KMS-11 (cell line): ENCODE measurements around the gene OR13A1.
"Not testable (repeated sequence)": the region's sequence is repeated elsewhere in the genome, so short reads cannot be mapped to it uniquely, and the experiment has no call there.

ENCODE experiments used
- H2AFZ ChIP-seq: fragments of 200-600 bp; sonication (generic); 2 replicates; pipeline ENCODE4 v1.6.1; 2016; ENCODE audit warnings: antibody characterized with exemption, mixed run types, low read depth
- H3K27ac ChIP-seq: fragments of 200-600 bp; sonication (generic); 2 replicates; pipeline ENCODE4 v1.6.1; 2016; ENCODE audit warnings: mild to moderate bottlenecking, mixed run types
- H3K27me3 ChIP-seq: fragments of 200-600 bp; sonication (generic); 2 replicates; pipeline ENCODE4 v1.6.1; 2017; ENCODE audit warnings: mild to moderate bottlenecking, low read depth, mixed run types, moderate library complexity; ENCODE audit not compliant: insufficient read depth
- H3K36me3 ChIP-seq: fragments of 200-600 bp; sonication (generic); 2 replicates; pipeline ENCODE4 v1.6.1; 2017; ENCODE audit warnings: mild to moderate bottlenecking, mixed run types; ENCODE audit not compliant: insufficient read depth
- H3K4me1 ChIP-seq: fragments of 200-600 bp; sonication (generic); 2 replicates; pipeline ENCODE4 v1.6.1; 2016; ENCODE audit warnings: mild to moderate bottlenecking, low read depth, mixed run types; ENCODE audit not compliant: poor library complexity, severe bottlenecking
- H3K4me2 ChIP-seq: fragments of 200-600 bp; sonication (generic); 2 replicates; pipeline ENCODE4 v1.7.0; 2016; ENCODE audit warnings: mild to moderate bottlenecking, mixed run types
- H3K4me3 ChIP-seq: fragments of 200-600 bp; sonication (generic); IDR thresholded peaks from 2 replicates; pipeline ENCODE4 v1.6.1; 2017; ENCODE audit warnings: low read depth, low read length, mixed read lengths; ENCODE audit not compliant: insufficient read depth
- H3K79me2 ChIP-seq: fragments of 200-600 bp; sonication (generic); 2 replicates; pipeline ENCODE4 v1.6.1; 2016; ENCODE audit warnings: low read depth, mixed run types; ENCODE audit not compliant: insufficient read depth
- H3K9ac ChIP-seq: fragments of 200-600 bp; sonication (generic); 2 replicates; pipeline ENCODE4 v1.6.1; 2016; ENCODE audit warnings: mild to moderate bottlenecking, mixed run types
- H4K20me1 ChIP-seq: fragments of 200-600 bp; sonication (generic); 2 replicates; pipeline ENCODE4 v1.6.1; 2016; ENCODE audit warnings: mild to moderate bottlenecking, mixed run types; ENCODE audit not compliant: insufficient read depth
- TF ChIP-seq, protein P1 (sequence below): fragments of 200-600 bp; sonication (generic); conservative IDR thresholded peaks from 2 replicates; pipeline ENCODE4 v1.6.1; 2017; ENCODE audit warnings: low read depth, mild to moderate bottlenecking, antibody characterized with exemption, low read length, moderate library complexity, mixed read lengths

OR13A1 gene

DNA sequence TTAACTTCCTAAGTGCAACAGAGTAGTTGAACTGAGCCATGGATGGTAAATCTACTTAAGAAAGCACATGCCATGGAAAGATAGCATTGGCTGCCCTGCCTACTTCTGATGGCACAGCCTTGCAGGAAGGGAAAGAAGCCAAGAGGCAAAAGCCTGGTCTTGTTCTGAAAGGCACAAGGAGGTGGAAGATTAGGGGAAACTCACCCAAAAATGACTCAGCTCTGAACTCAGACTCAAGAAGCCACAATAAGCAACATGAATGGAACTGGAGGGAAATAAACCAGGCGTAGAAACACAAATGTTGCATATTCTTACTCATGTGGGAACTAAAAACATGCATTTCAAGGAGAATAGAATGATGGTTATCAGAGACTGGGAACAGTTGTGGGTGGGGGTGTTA, 37.8 kb upstream of the OR13A1 start:
- H3K27ac ChIP-seq = no peak overlapping the region
- no peak overlapping the region for H2AFZ ChIP-seq
- TF ChIP-seq, protein P1, sequence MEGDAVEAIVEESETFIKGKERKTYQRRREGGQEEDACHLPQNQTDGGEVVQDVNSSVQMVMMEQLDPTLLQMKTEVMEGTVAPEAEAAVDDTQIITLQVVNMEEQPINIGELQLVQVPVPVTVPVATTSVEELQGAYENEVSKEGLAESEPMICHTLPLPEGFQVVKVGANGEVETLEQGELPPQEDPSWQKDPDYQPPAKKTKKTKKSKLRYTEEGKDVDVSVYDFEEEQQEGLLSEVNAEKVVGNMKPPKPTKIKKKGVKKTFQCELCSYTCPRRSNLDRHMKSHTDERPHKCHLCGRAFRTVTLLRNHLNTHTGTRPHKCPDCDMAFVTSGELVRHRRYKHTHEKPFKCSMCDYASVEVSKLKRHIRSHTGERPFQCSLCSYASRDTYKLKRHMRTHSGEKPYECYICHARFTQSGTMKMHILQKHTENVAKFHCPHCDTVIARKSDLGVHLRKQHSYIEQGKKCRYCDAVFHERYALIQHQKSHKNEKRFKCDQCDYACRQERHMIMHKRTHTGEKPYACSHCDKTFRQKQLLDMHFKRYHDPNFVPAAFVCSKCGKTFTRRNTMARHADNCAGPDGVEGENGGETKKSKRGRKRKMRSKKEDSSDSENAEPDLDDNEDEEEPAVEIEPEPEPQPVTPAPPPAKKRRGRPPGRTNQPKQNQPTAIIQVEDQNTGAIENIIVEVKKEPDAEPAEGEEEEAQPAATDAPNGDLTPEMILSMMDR = no peak
- no peak overlapping the region for H3K4me3 ChIP-seq
- no peaks in the 10 kb centered on the region for H3K4me1 ChIP-seq
- H3K9ac ChIP-seq = no peak overlapping the region
- H3K79me2 ChIP-seq = no peaks in the 10 kb centered on the region
- H3K27me3 ChIP-seq = no peaks in the 10 kb centered on the region
- no peaks in the 10 kb centered on the region for H4K20me1 ChIP-seq
- no peak overlapping the region for H3K4me2 ChIP-seq
- no peaks in the 10 kb centered on the region for H3K36me3 ChIP-seq

DNA sequence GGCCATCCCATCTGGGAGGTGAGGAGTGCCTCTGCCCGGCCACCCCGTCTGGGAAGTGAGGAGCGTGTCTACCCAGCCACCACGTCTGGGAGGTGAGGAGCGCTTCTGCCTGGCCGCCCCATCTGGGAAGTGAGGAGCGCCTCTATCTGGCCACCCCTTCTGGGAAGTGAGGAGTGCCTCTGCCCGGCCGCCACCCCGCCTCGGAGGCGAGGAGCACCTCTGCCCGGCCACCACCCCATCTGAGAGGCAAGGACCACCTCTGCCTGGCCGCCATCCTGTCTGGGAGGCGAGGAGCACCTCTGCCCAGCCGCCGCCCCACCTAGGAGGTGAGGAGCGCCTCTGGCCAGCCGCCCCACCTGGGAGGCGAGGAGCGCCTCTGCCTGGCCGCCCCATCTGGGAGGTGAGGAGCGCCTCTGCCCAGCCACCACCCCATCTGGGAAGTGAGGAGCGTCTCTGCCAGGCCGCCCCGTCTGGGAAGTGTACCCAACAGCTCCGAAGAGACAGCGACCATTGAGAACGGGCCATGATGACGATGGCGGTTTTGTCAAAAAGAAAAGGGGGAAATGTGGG, 32.9 kb upstream of the OR13A1 start:
- not testable (repeated sequence) for H3K27me3 ChIP-seq, H4K20me1 ChIP-seq, H3K9ac ChIP-seq, H3K4me1 ChIP-seq, H2AFZ ChIP-seq, H3K4me3 ChIP-seq, H3K36me3 ChIP-seq, H3K79me2 ChIP-seq, H3K27ac ChIP-seq, H3K4me2 ChIP-seq

DNA sequence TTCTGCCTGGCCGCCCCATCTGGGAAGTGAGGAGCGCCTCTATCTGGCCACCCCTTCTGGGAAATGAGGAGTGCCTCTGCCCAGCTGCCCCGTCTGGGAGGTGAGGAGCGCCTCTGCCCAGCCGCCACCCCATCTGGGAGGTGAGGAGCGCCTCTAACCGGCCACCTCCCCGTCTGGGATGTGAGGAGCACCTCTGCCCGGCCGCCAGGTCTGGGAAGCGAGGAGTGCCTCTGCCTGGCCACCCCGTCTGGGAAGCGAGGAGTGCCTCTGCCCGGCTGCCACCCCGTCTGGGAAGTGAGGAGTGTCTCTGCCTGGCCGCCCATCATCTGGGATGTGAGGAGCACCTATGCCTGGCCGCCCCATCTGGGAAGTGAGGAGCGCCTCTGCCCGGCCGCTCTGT, 32.1 kb upstream of the OR13A1 start:
- not testable (repeated sequence) for H3K27ac ChIP-seq, H3K9ac ChIP-seq

DNA sequence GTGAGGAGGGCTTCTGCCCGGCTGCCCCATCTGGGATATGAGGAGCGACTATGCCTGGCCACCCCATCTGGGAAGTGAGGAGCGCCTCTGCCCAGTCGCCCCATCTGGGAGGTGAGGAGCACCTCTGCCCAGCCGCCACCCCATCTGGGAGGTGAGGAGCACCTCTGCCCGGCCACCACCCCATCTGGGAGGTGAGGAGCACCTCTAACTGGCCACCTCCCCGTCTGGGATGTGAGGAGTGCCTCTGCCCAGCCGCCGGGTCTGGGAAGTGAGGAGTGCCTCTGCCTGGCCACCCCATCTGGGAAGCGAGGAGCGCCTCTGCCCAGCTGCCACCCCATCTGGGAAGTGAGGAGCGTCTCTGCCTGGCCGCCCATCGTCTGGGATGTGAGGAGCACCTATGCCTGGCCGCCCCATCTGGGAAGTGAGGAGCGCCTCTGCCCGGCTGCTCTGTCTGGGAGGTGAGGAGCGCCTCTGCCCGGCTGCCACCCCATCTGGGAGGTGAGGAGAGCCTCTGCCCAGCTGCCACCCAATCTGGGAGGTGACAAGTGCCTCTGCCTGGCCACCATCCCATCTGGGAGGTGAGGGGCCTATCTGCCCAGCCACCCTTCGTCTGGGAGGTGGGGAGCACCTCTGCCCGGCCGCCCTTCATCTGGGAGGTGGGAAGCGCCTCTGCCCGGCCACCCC, 31.4 kb upstream of the OR13A1 start:
- not testable (repeated sequence) for H3K4me1 ChIP-seq, H3K27ac ChIP-seq, H3K4me3 ChIP-seq, H3K36me3 ChIP-seq, H2AFZ ChIP-seq, H3K79me2 ChIP-seq, H4K20me1 ChIP-seq, H3K9ac ChIP-seq, H3K4me2 ChIP-seq, H3K27me3 ChIP-seq

More for the DNA sequence above, 32.1 kb upstream of the OR13A1 start:
- not testable (repeated sequence) for H3K4me2 ChIP-seq, H4K20me1 ChIP-seq, H3K36me3 ChIP-seq, H2AFZ ChIP-seq, H3K4me1 ChIP-seq, H3K79me2 ChIP-seq, H3K27me3 ChIP-seq, H3K4me3 ChIP-seq

DNA sequence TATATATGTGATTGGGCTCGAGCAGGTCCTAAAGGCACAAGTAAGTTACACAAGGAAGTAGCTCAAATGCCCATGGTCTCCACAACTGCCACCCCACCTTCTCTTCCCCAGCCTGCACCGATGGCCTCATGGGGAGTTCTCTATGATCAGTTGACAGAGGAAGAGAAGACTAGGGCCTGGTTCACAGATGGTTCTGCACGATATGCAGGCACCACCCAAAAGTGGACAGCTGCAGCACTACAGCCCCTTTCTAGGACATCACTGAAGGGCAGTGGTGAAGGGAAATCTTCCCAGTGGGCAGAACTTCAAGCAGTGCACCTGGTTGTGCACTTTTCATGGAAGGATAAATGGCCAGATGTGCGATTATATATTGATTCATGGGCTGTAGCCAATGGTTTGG, 25.0 kb upstream of the OR13A1 start:
- H3K36me3 ChIP-seq = not testable (repeated sequence)

DNA sequence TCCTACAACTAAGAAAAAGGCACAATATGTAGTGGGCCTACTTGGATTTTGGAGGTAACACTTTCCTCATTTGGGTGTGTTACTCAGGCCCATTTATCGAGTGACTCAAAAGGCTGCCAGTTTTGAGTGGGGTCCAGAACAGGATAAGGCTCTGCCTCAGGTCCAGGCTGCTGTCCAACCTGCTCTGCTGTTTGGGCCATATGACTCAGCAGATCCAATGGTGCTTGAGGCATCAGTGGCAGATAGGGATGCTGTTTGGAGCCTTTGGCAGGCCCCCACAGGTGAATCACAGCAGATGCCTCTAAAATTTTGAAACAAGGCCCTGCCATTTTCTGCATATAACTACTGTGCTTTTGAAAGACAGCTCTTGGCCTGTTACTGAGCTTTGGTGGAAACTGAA, 24.5 kb upstream of the OR13A1 start:
- TF ChIP-seq, protein P1 = no peak
- Histone ChIP-seq H3K36me3 (no peaks in the 10 kb centered on the region), H3K4me2 (no peak overlapping the region), H3K9ac (no peak overlapping the region), H3K27ac (no peak overlapping the region), H2AFZ (no peak overlapping the region), H4K20me1 (no peaks in the 10 kb centered on the region), H3K4me3 (no peak overlapping the region), H3K79me2 (no peaks in the 10 kb centered on the region), H3K27me3 (no peaks in the 10 kb centered on the region), H3K4me1 (no peaks in the 10 kb centered on the region)

More for the DNA sequence above, 25.0 kb upstream of the OR13A1 start:
- not testable (repeated sequence) for H3K79me2 ChIP-seq, H3K27me3 ChIP-seq, H3K4me3 ChIP-seq, H4K20me1 ChIP-seq, H3K4me1 ChIP-seq, H3K27ac ChIP-seq, H3K4me2 ChIP-seq, H2AFZ ChIP-seq, H3K9ac ChIP-seq

DNA sequence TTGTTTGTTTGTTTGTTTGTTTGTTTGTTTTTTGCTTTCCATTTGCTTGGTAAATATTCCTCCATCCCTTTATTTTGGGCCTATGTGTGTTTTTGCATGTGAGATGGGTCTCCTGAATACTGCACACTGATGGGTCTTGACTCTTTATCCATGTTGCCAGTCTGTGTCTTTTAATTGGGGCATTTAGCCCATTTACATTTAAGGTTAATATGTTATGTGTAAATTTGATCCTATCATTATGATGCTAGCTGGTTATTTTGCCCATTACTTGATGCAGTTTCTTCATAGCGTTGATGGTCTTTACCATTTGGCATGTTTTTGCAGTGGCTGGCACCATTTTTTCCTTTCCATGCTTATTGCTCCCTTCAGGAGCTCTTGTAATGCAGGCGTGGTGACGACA, 16.4 kb upstream of the OR13A1 start:
- H3K4me2 ChIP-seq, H3K27me3 ChIP-seq, H3K36me3 ChIP-seq, H3K9ac ChIP-seq, H2AFZ ChIP-seq, H3K4me3 ChIP-seq, H4K20me1 ChIP-seq, H3K4me1 ChIP-seq, H3K27ac ChIP-seq, H3K79me2 ChIP-seq: not testable (repeated sequence)

DNA sequence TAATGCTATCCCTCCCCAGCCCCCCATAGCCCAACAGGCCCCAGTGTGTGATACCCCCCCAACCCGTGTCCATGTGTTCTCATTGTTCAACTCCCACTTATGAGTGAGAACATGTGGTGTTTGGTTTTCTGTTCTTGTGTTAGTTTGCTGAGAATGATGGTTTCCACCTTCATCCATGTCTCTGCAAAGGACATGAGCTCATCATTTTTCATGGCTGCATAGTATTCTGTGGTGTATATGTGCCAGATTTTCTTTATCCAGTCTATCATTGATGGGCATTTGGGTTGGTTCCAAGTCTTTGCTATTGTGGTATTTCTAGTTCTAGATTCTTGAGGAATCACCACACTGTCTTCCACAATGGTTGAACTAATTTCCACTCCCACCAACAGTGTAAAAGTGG, 11.5 kb upstream of the OR13A1 start:
- not testable (repeated sequence) for H3K79me2 ChIP-seq, H3K4me3 ChIP-seq, H2AFZ ChIP-seq, H3K27me3 ChIP-seq, H3K27ac ChIP-seq, H3K9ac ChIP-seq, H3K4me2 ChIP-seq, H3K36me3 ChIP-seq, H4K20me1 ChIP-seq
- H3K4me1 ChIP-seq = peaks cover 11% of the 10 kb centered on the region
